ENCODE data around the gene RAB33A. TPM values are rescaled to one million over a fixed set of nuclear protein-coding genes. Genes with fewer than 3 reads are reported as not detected.

Gene RAB33A
- total RNA-seq, 4 donors from 2014 or later: 0.79 to 6.2 (median 0.82) TPM; not detected in 1

Other genes with a start within 250 kb of the RAB33A start
- gene BCORL1, start 189.3 kb upstream of the RAB33A start, total RNA-seq: 10 to 100 TPM in 1 of 4 donors, 1 to 10 TPM in 3; 5.6 to 11.6 (median 8.0) TPM
- 10 to 100 TPM; 20.1 to 56.1 (median 44.2) TPM for gene ELF4, start 61.5 kb upstream of the RAB33A start, total RNA-seq
- 10 to 100 TPM in 3 of 4 donors, 1 to 10 TPM in 1; 5.6 to 39.5 (median 28.1) TPM for gene AIFM1, start 6.1 kb upstream of the RAB33A start, total RNA-seq
- 1 to 10 TPM; 2.3 to 4.2 (median 3.2) TPM for gene ZNF280C, start 96.9 kb downstream of the RAB33A start, total RNA-seq
- 10 to 100 TPM in 2 of 4 donors, 1 to 10 TPM in 2; 2.8 to 10.5 (median 7.2) TPM for gene SLC25A14, start 168.0 kb downstream of the RAB33A start, total RNA-seq
- gene GPR119, start 213.7 kb downstream of the RAB33A start, total RNA-seq: not detected
- gene RBMX2, start 230.0 kb downstream of the RAB33A start, total RNA-seq: 10 to 100 TPM in 2 of 4 donors, 1 to 10 TPM in 1, under 1 TPM in 1; 1.00 to 13.0 (median 7.6) TPM